COLO668 (cell line): ENCODE measurements around the gene ILK.

ENCODE experiments used
- DNase-seq: peaks from one replicate; lab custom pipeline; 2025; ENCODE audit not compliant: unreplicated experiment; lab: John Stamatoyannopoulos, UW

ILK gene

GRCh38 chr11:6572215-6572614 is 31.4 kb upstream of the ILK start:
- no peak for DNase-seq

GRCh38 chr11:6574816-6575715 is 28.5 kb upstream of the ILK start:
- DNase-seq = no peak

- DNase-seq = no peak
These were observed 26.9 kb upstream of the ILK start for GRCh38 chr11:6576471-6577373.

GRCh38 chr11:6578134-6578533 is 25.4 kb upstream of the ILK start:
- no peak for DNase-seq

- DNase-seq = no peak
These were observed 23.9 kb upstream of the ILK start for GRCh38 chr11:6579681-6580080.

GRCh38 chr11:6583584-6583983 is 20.0 kb upstream of the ILK start:
- no peak for DNase-seq

GRCh38 chr11:6584528-6584927 is 19.0 kb upstream of the ILK start:
- no peak for DNase-seq

- DNase-seq = no peak
These were observed 16.9 kb upstream of the ILK start for GRCh38 chr11:6586434-6587359.

GRCh38 chr11:6587360-6587953 is 16.1 kb upstream of the ILK start:
- DNase-seq = no peak

- DNase-seq = no peak
These were observed 15.6 kb upstream of the ILK start for GRCh38 chr11:6588018-6588417.

- DNase-seq = no peak
These were observed 9.3 kb upstream of the ILK start for GRCh38 chr11:6594142-6594768.

- no peak for DNase-seq
These were observed 7.2 kb upstream of the ILK start for GRCh38 chr11:6596239-6596877.

GRCh38 chr11:6598555-6598954 is 5.0 kb upstream of the ILK start:
- no peak for DNase-seq

GRCh38 chr11:6599449-6599848 is 4.1 kb upstream of the ILK start:
- DNase-seq = no peak

GRCh38 chr11:6599881-6600390 is 3.6 kb upstream of the ILK start:
- no peak for DNase-seq

- DNase-seq = no peak
These were observed 2.5 kb upstream of the ILK start for GRCh38 chr11:6601041-6601461.

GRCh38 chr11:6602096-6602940 is 1.3 kb upstream of the ILK start:
- no peak for DNase-seq

GRCh38 chr11:6604081-6604626 is 580 bp downstream of the ILK start:
- peak; percentile 33 for DNase-seq
